Activated naive CD8-positive, alpha-beta T cell treated with anti-CD3 and anti-CD28 coated beads, Interleukin-2, amount 10 ng/mL, durations not matched to agents 7 days and 5 days (primary cell): ENCODE measurements around the gene GJA1. TPM values are rescaled to one million over a fixed set of nuclear protein-coding genes. Genes with fewer than 3 reads are reported as not detected.
"Not testable (repeated sequence)": the region's sequence is repeated elsewhere in the genome, so short reads cannot be mapped to it uniquely, and the experiment has no call there.

Experiments used
- ATAC-seq: fragments of 150-1000 bp; cut with Tn5 transposase; one replicate; pipeline ENCODE4 v1.10.0; 2021; ENCODE audit warnings: low read depth, moderate library complexity
- POLR2A ChIA-PET: fragments of 350-600 bp; sonication (Branson Sonifier 250); formaldehyde crosslinking; loops from one replicate; lab custom pipeline; 2021; ENCODE audit warnings: antibody characterized with exemption; lab: Charles Lee
- DNase-seq: peaks from one replicate; pipeline ENCODE4 v3.0.0; 2021
- H3K27ac Mint-ChIP-seq: one replicate; pipeline ENCODE4 v1.8.0; 2022; ENCODE audit warnings: mild to moderate bottlenecking, mixed read lengths
- H3K27me3 Mint-ChIP-seq: one replicate; pipeline ENCODE4 v1.8.0; 2022; ENCODE audit warnings: mild to moderate bottlenecking, moderate library complexity, mixed read lengths
- H3K36me3 Mint-ChIP-seq: one replicate; pipeline ENCODE4 v1.8.0; 2021; ENCODE audit warnings: mild to moderate bottlenecking, mixed read lengths
- H3K4me1 Mint-ChIP-seq: one replicate; pipeline ENCODE4 v1.8.0; 2021; ENCODE audit warnings: mixed read lengths
- H3K4me3 Mint-ChIP-seq: one replicate; pipeline ENCODE4 v1.8.0; 2022; ENCODE audit warnings: mild to moderate bottlenecking, moderate library complexity, mixed read lengths
- H3K9me3 Mint-ChIP-seq: one replicate; pipeline ENCODE4 v1.8.0; 2021; ENCODE audit warnings: mixed read lengths
- total RNA-seq, 2 experiments: library from RNA; stranded (reverse); gene quantifications; one replicate each; pipeline ENCODE4 v1.2.3, GENCODE V29; 2021

The GJA1 gene
- total RNA-seq = not detected

DNA sequence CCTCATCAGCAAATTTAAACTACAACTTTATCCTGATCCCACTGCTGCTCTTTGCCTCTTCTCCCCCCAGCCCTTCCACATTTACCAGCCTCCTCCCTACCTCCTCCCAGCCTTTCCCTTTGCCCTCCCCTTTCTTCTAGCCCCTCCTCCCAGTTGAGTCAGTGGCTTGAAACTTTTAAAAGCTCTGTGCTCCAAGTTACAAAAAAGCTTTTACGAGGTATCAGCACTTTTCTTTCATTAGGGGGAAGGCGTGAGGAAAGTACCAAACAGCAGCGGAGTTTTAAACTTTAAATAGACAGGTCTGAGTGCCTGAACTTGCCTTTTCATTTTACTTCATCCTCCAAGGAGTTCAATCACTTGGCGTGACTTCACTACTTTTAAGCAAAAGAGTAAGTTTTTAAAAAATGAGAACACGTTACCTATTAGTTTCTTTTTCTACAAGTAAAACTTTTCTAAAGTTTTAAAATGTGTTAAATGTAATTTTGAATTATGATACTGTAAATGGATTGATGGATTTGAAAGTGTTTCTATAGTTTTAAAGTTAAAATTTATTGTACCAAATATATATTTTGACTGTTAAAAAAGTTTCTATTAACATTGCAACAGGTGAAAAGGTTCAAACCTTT, at the start of gene GJA1:
Gene GJA1, plus strand, starts transcription at position 203 of the 626 bp plus-strand sequence. CDS start 11,202 bp downstream, outside the sequence.
- Mint-ChIP-seq H3K27me3 (peaks cover 43% of the 10 kb centered on the region), H3K36me3 (no peaks in the 10 kb centered on the region), H3K27ac (no peak within 1 kb of the TSS), H3K4me3 (peak within 1 kb of the TSS; percentile 90), H3K4me1 (peaks cover 15% of the 10 kb centered on the region), H3K9me3 (no peaks in the 10 kb centered on the region)
- ATAC-seq (no peak), DNase-seq (no peak)
- POLR2A ChIA-PET = no interaction called here

DNA sequence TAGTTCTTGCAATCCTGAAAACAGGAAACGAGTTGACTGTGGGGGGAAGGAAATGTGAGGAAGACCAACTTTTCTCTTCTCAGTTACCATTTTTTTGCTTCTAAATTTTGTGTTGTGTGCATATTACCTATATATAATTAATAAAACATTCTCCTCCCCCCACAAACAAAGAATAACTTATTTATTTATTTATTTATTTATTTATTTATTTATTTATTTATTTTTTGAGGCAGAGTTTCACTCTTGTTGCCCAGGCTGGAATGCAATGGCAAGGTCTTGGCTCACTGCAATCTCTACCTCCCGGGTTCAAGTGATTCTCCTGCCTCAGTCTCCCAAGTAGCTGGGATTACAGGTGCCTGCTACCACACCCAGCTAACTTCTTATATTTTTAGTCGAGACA, 48.9 kb upstream of the GJA1 start:
- H3K36me3 Mint-ChIP-seq, POLR2A ChIA-PET, H3K9me3 Mint-ChIP-seq, H3K4me1 Mint-ChIP-seq, DNase-seq, H3K27ac Mint-ChIP-seq, ATAC-seq, H3K27me3 Mint-ChIP-seq, H3K4me3 Mint-ChIP-seq: not testable (repeated sequence)

DNA sequence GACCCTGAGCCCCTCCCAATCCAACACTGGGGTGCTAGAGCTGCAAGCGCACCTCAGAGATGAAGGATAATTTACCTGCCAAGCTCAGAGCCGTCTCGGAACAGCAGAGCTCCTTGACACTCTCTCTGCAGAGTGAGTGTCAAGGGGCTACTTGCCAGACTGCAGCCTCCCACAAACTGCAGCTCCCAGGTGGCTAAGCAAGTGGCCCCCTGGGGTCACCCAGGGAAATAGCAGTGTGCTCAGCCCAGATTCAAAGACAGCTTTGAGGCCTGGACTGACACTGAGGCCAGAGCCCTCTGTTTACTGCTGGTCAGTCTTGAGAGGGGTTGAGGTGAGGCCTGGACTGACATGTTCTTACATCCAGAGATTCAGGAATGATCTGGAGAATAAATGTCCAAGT, 46.0 kb upstream of the GJA1 start:
- H3K4me3 Mint-ChIP-seq = no peak overlapping the region
- H3K27me3 Mint-ChIP-seq = peaks cover 4% of the 10 kb centered on the region
- H3K36me3 Mint-ChIP-seq = no peaks in the 10 kb centered on the region
- DNase-seq = no peak
- H3K27ac Mint-ChIP-seq = no peak overlapping the region
- no peaks in the 10 kb centered on the region for H3K4me1 Mint-ChIP-seq
- H3K9me3 Mint-ChIP-seq = no peaks in the 10 kb centered on the region
- no peak for ATAC-seq
- POLR2A ChIA-PET = no interaction called here

DNA sequence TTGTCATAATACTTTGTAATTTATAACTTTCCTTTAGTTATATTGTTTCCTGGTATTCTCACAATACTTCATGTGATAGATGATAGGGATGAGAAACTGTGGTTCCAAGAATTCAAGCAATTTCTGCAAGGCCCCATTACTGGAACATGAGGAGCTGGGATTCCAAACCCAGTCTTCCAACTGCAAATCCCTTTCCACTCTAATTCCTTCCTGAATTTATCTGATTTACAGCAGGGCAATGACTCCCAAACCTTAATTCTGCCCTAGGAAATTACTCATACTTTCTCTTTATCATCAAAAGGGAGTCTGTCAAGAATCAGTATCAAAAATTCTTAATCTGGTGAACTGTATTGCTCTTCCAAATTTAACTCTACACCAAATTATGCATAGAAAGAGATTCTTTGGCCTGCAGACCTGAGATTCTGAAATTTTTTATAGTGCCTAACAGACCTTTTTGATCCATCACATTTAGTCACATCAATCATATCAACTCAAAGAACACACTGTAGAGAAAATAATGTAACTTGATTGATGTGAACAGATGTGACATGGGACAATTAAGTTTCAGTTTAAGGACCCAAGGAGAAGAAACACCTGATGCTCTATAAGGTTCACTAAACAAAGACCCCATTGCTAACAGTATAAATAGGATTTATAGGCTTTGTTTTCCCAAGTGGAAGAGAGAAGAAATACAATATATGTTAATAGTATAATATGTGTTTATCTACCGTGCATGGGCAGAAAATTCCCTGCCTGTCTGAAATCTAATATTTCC, 41.5 kb upstream of the GJA1 start:
- ATAC-seq = no peak
- H3K9me3 Mint-ChIP-seq = no peaks in the 10 kb centered on the region
- no peak for DNase-seq
- POLR2A ChIA-PET = no interaction called here
- H3K36me3 Mint-ChIP-seq = no peaks in the 10 kb centered on the region
- no peaks in the 10 kb centered on the region for H3K4me1 Mint-ChIP-seq
- H3K4me3 Mint-ChIP-seq = no peak overlapping the region
- H3K27ac Mint-ChIP-seq = no peak overlapping the region
- H3K27me3 Mint-ChIP-seq = peaks cover 2% of the 10 kb centered on the region

DNA sequence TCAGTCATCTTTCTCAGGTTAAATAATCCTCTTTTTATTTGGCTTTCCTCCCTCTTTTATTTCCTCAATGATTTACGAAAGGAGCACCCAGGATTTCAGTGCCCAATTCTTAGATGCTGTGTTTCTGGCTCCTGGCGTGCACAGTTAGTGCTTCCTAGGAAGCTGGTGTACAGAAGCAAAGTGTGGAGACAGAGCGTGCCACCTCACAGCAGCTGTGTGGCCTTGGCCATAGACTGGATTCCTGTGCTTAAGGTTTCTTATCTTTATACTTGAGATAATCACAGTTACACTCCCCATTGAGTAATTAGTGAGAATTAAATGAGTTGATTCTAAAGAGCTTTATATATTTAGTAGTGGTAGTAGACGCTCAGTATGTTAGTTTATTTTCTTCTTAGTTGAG, 39.7 kb upstream of the GJA1 start:
- H3K4me1 Mint-ChIP-seq = no peaks in the 10 kb centered on the region
- no peaks in the 10 kb centered on the region for H3K36me3 Mint-ChIP-seq
- peaks cover 2% of the 10 kb centered on the region for H3K27me3 Mint-ChIP-seq
- DNase-seq (no peak), ATAC-seq (no peak)
- no peak overlapping the region for H3K4me3 Mint-ChIP-seq
- no peaks in the 10 kb centered on the region for H3K9me3 Mint-ChIP-seq
- POLR2A ChIA-PET = no interaction called here
- H3K27ac Mint-ChIP-seq = no peak overlapping the region

DNA sequence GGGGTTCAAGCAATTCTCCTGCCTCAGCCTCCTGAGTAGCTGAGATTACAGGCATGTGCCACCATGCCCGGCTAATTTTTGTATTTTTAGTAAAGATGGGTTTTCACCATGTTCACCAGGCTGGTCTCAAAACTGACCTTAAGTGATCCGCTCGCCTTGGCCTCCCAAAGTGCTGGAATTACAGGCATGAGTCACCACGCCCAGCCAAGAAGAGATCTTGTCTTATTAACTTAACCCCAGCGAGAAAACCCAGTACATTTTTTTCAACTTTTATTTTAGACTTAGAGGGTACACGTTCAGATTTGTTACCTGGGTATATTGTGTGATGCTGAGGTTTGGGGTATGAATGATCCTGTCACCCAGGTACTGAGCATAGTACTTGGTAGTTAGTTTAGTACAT, 38.3 kb upstream of the GJA1 start:
- H3K9me3 Mint-ChIP-seq, DNase-seq, H3K4me3 Mint-ChIP-seq, POLR2A ChIA-PET, H3K27me3 Mint-ChIP-seq, H3K27ac Mint-ChIP-seq, H3K36me3 Mint-ChIP-seq, H3K4me1 Mint-ChIP-seq, ATAC-seq: not testable (repeated sequence)

DNA sequence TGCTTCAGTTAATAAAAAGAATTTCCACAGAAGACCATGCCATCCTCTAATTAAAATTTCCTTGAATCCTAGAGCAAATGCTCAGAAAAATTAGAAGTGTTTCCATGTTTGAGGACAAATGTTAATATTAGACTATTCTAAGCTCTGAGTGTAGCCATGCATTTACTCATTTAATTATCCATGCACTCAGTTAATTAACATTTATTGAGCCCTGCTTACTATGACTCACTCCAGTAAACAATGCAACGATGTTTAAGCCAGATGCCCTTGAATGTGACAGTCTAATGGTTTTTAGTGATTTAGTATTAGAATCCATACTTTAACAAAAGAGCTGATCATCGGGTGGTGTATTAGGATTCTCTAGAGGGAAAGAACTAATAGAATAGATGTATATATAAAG, 37.3 kb upstream of the GJA1 start:
- H3K36me3 Mint-ChIP-seq = no peaks in the 10 kb centered on the region
- H3K27me3 Mint-ChIP-seq = no peaks in the 10 kb centered on the region
- H3K9me3 Mint-ChIP-seq = no peaks in the 10 kb centered on the region
- no peak for ATAC-seq
- no peak overlapping the region for H3K4me3 Mint-ChIP-seq
- no peak for DNase-seq
- POLR2A ChIA-PET = no interaction called here
- no peak overlapping the region for H3K27ac Mint-ChIP-seq
- no peaks in the 10 kb centered on the region for H3K4me1 Mint-ChIP-seq

DNA sequence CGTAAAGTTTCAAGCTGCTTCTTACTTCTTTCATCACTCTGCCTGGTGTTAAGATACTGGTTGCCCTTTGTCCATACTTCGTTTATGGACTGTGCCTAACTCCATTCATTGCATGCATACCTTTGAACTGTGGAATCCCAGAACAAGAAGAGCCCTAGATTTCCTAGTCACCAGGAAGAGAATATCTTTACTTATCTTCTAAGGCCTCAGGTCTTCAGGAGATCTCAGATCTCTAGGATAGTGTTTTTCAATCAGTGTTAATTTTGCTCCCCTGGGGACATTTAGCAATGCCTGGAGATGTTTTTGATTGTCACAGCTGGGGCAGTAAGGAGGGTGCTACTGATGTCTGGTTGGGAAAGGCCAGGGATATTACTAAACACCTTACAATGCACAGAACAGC, 35.5 kb upstream of the GJA1 start:
- DNase-seq = no peak
- POLR2A ChIA-PET = no interaction called here
- Mint-ChIP-seq H3K27ac (no peak overlapping the region), H3K9me3 (no peaks in the 10 kb centered on the region), H3K4me1 (no peaks in the 10 kb centered on the region), H3K27me3 (no peaks in the 10 kb centered on the region), H3K4me3 (no peak overlapping the region), H3K36me3 (no peaks in the 10 kb centered on the region)
- ATAC-seq = no peak

DNA sequence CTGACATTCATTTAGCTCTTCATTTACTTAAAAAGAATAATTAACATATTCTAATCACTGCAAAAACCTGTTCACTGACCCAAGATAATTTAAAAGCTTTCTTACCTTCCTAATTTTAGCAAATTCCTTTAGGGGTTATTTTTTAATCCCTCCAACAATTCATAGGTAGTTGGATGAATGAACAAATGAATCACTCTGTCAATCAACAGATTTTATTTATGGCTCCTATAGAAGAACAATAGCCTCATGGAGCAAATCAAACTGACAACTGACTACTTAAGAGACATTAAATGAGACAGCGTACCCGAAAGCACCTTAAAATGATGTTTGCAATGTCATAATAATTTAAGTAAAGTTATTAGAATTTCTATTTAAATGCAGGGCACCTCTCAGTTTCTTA, 31.5 kb upstream of the GJA1 start:
- H3K9me3 Mint-ChIP-seq = no peaks in the 10 kb centered on the region
- H3K36me3 Mint-ChIP-seq = no peaks in the 10 kb centered on the region
- H3K27me3 Mint-ChIP-seq = no peaks in the 10 kb centered on the region
- POLR2A ChIA-PET = no interaction called here
- H3K4me1 Mint-ChIP-seq = no peaks in the 10 kb centered on the region
- ATAC-seq = no peak
- no peak overlapping the region for H3K4me3 Mint-ChIP-seq
- no peak overlapping the region for H3K27ac Mint-ChIP-seq
- DNase-seq = no peak

DNA sequence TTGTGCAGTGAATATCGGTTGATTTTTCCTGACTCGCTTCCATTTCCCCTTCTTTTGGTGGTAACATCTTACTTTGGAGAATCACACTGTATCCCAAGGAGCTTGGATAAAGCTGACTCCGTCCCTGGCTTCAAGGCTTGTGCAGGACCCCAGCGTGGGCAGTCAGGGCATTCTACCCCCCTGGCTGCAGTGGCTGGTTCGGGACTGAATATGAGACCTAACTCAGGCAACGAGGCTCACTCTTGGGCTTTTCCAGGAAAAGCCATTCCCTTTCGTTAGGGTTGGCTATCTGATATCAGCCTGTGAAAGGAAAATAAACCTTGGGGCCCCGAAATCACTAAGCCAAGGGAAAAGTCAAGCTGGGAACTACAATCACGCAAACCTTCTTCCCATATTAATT, 30.1 kb upstream of the GJA1 start:
- DNase-seq (no peak), ATAC-seq (no peak)
- no peak overlapping the region for H3K27ac Mint-ChIP-seq
- no peaks in the 10 kb centered on the region for H3K36me3 Mint-ChIP-seq
- no peak overlapping the region for H3K4me3 Mint-ChIP-seq
- no peaks in the 10 kb centered on the region for H3K4me1 Mint-ChIP-seq
- no peaks in the 10 kb centered on the region for H3K9me3 Mint-ChIP-seq
- POLR2A ChIA-PET = no interaction called here
- no peaks in the 10 kb centered on the region for H3K27me3 Mint-ChIP-seq

DNA sequence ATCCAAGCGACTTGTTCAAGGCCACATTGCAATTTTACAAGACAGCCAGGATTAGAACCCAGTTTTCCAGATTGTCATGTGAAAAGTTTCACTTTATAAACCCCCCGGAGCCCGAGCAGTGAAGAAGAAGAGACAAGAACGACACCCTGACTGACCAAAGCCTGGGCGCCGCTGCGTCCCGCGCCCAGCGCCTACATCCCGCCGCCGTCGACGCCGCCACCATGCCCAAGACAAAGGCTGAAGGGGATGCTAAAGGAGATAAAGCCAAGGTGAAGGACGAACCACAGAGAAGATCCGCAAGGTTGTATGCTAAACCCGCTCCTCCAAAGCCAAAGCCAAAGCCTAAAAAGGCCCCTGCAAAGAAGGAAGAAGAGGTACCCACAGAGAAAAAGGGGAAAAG, 27.1 kb upstream of the GJA1 start:
- no peak for DNase-seq
- H3K4me1 Mint-ChIP-seq = no peaks in the 10 kb centered on the region
- no peaks in the 10 kb centered on the region for H3K9me3 Mint-ChIP-seq
- no peak overlapping the region for H3K27ac Mint-ChIP-seq
- no peaks in the 10 kb centered on the region for H3K27me3 Mint-ChIP-seq
- no peak for ATAC-seq
- H3K36me3 Mint-ChIP-seq = no peaks in the 10 kb centered on the region
- POLR2A ChIA-PET = no interaction called here
- H3K4me3 Mint-ChIP-seq = no peak overlapping the region

DNA sequence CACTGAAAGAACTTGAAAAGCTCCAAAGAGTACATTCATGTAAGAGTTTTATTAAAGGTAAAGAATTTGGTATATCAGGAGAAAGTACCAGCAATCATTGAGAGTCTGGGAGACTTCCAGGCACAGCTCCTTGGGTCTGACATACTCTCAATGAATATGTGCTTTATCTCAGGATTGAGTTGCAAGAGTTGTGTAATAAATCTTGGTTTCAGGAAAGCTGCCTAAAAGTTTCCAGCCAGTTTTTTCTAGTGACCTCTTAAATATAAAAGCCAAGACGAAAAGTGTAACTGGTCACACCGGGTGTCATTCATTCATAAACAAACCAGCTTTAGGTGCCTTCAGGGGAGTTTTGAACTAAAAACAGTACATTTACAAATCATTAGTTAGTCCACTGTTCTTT, 21.6 kb upstream of the GJA1 start:
- Mint-ChIP-seq H3K36me3 (no peaks in the 10 kb centered on the region), H3K9me3 (no peaks in the 10 kb centered on the region), H3K4me3 (no peak overlapping the region), H3K27ac (no peak overlapping the region), H3K4me1 (no peaks in the 10 kb centered on the region), H3K27me3 (no peaks in the 10 kb centered on the region)
- no peak for ATAC-seq
- no peak for DNase-seq
- POLR2A ChIA-PET = no interaction called here

DNA sequence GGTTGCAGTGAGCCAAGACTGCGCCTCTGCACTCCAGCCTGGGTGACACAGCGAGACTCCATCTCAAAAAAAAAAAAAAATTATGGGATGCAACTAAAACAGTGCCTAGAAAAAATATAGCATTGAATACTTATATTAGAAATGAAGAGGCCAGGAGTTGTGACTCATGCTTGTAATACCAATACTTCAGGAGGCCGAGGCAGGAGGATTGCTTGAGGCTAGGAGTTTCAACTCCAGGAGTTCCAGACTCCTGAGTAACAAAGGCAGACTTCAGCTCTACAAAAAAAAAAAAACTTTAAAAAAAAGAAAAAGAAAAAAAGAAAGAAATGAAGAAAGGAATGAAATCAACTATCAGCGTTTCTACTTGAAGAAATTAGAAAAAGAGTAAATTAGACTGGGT, 17.1 kb upstream of the GJA1 start:
- no peaks in the 10 kb centered on the region for H3K36me3 Mint-ChIP-seq
- H3K4me3 Mint-ChIP-seq = no peak overlapping the region
- no peak overlapping the region for H3K27ac Mint-ChIP-seq
- POLR2A ChIA-PET = interaction anchor here (0.7 kb wide), 1 partner anchor 670 kb away, joined by 3 read pairs; no protein-coding TSS in a partner anchor
- no peaks in the 10 kb centered on the region for H3K9me3 Mint-ChIP-seq
- ATAC-seq = no peak
- H3K4me1 Mint-ChIP-seq = no peaks in the 10 kb centered on the region
- H3K27me3 Mint-ChIP-seq = peaks cover 2% of the 10 kb centered on the region
- no peak for DNase-seq

DNA sequence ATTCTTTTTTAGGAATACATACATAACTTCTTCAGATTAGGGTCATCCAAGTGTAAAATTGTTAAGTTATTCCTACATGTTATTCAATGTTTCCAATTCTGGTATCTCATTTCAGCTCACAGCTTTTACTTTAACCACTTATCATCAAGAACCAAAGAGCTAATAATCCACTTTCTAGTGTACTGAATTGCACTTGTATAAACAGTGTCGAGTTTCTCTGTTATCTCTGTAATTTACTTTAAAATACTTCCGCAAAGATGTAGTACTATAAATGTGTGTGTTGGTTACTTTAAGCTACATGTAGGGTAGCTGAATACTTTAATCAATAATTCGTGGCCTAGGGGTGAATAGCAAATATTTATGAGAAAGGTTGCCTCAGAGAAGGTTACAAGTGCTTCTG, 8.8 kb upstream of the GJA1 start:
- POLR2A ChIA-PET = no interaction called here
- H3K27me3 Mint-ChIP-seq = peaks cover 2% of the 10 kb centered on the region
- no peak overlapping the region for H3K27ac Mint-ChIP-seq
- no peaks in the 10 kb centered on the region for H3K9me3 Mint-ChIP-seq
- DNase-seq (no peak), ATAC-seq (no peak)
- no peaks in the 10 kb centered on the region for H3K36me3 Mint-ChIP-seq
- no peaks in the 10 kb centered on the region for H3K4me1 Mint-ChIP-seq
- no peak overlapping the region for H3K4me3 Mint-ChIP-seq
